Left lobe of liver (tissue), 2 donors: Measurements from ENCODE around the gene CAV1. TPM values are rescaled to one million over a fixed set of nuclear protein-coding genes. Genes with fewer than 3 reads are reported as not detected.
A peak's percentile ranks its signal among the peaks of the same experiment; 100 is the strongest.

ENCODE experiments used
- ATAC-seq: fragments of 200-7000 bp; cut with Tn5 transposase; one replicate; pipeline ENCODE4 v1.9.1; 2020; ENCODE audit warnings: mild to moderate bottlenecking, moderate library complexity
- DNase-seq: peaks from one replicate; pipeline ENCODE4 v3.0.0-alpha.2; 2020; ENCODE audit warnings: low spot score
- total RNA-seq: library from RNA; stranded (reverse); gene quantifications from one replicate; pipeline ENCODE4 v1.2.1, GENCODE V29; 2021
- donor health status: DM: no; HTN: no; CAD: no; lungs with moderate emphysema.
- donor health status: DM: no; HTN: yes; CAD: no.

CAV1 gene
- total RNA-seq, 1 donor from 2014 or later, result 9.3 TPM

DNA sequence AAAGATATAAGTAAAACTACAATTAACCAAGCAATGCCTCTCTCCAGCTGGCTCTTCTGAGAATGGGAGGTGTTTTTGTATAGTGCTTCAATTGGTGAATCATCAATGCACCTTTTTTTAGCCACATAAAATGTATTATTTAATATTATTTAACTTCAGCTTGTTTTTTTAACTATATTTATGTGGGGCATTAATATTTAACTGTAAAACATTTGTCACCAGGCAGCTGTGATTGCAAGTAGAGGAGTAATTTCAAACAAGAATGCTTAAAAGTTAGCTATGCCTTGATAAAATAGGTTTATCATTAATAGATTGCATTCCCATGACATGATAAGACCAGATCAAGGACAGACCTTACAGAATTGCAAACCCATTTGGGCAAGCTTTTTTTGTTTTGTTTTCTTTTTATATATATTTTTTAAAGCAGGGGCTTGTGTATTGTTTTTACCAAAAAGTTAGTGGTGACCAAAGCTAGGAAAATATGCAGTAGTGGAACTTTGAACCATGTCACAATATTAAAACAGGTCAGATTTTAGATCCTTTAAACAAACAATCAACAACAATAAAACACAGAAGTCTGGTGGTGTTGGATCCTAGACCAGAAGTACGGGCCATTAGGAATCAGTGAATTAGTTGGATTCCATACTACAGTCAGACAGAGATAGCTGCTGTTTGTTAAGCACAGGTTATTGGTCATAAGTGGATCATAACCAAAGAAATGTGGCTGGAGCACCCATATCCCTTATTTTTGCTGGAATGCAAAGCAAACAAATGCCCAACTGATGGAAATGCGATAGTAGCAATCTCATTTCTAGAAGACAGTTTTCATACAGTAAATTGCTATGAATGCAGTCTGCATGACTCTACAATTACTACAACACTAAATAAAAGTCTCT, 22.4 kb upstream of the CAV1 start:
- ATAC-seq (no peak), DNase-seq (no peak)

- DNase-seq, result no peak
- ATAC-seq, result no peak
These were observed 21.0 kb upstream of the CAV1 start for GRCh38 chr7:116503835-116504234.

DNA sequence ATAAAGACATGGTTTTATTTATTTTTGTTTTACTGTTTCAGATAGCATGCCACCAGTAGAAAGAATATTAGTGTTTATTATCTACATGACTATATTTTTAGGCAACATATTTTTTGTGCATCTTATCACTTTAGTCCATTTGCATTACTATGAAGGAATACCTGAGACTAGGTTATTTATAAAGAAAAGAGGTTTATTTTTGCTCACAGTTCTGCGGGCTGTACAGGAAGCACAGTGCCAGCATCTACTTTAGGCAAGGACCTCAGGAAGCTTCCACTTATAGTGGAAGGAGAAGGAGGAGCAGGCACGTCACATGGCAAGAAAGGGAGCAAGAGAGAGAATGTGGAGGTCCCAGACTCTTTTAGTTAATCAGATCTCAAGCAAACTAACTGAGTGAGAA, 19.6 kb upstream of the CAV1 start:
- ATAC-seq (no peak), DNase-seq (no peak)

GRCh38 chr7:116505823-116506222, 19.0 kb upstream of the CAV1 start:
- DNase-seq (no peak), ATAC-seq (no peak)

DNA sequence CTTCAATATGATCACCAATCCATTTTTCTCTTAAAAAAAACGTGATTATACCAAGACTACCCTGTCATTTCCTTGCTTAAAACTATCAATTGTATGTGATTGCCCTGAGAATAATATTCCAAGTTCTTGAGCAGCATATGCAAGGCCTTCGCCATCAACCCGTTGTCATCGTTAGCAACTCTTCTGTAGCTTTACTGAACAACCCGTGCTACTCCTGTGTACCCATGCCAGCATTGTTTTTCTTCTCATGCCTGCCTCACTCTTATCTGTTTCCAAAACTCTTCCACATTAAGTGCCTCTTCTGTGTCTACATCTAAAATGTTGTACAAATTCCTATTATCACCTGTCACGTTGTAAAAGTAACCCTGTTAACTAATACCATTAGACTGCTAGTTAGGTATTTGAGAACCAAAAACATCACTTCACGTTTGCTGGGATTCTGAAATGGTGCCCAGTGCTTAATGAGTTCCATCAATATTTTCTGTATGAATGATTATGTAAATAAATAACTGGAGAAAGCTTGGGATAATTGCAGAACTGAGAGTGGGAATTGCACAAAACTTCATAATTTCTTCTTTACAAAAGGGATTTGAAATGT, 14.8 kb upstream of the CAV1 start:
- no peak for DNase-seq
- ATAC-seq, result no peak

GRCh38 chr7:116510795-116511194, 14.0 kb upstream of the CAV1 start:
- DNase-seq (no peak), ATAC-seq (no peak)

GRCh38 chr7:116511552-116512519, 13.0 kb upstream of the CAV1 start:
- ATAC-seq (peak; percentile 93), DNase-seq (peak; percentile 48)

DNA sequence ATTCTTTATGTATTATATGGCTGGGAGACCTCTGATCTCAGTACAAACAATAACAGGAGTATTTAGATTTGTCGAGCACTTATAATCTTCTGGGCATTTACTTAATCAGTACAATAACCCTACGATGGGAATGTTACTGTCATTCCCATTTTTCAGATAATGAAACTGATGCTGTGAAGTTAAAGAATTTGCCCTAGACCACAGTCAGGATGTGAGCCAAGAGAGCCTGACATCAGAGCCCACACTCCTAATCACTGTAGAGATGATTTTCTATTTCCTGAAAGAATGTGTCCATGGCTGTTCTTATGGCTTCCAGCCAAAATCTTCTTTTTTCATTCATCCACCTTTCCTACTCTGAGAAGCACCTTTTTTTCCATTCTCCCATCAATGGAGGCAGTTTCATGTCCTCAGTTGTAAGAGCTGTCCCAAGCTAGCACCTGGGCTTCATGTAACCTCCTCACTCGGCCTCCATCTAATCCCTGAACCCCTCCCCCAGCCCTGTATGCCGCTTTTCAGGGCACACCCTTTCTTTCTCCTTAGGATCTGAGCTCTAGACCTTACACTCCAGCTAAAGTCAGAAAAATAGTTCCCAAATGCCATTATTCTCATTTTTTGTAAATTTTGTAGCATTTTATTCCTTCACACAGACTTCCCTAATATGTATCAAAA, 12.2 kb upstream of the CAV1 start:
- no peak for DNase-seq
- no peak for ATAC-seq

- ATAC-seq (no peak), DNase-seq (no peak)
These were observed 9.3 kb upstream of the CAV1 start for GRCh38 chr7:116515584-116515983.

DNA sequence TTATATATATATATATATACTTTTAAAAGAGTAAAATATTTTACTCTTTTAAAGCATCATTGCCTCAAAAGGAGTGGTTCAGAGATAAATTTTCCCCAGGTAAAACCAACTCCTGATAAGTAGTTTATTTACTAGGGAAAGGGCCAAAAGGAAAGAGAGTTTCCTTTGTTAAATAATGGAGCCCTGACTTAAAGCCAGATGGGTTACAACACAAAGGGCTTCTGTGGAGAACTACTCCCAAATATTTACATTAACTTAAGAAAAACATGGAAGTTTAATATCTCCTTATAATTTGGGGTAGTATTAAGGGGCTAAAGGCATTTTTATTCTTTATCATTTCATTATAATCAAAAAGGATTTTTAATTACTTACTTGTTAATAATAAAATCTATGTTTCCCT, 8.5 kb upstream of the CAV1 start:
- ATAC-seq, result no peak
- DNase-seq, result no peak

GRCh38 chr7:116517626-116518025, 7.2 kb upstream of the CAV1 start:
- DNase-seq (no peak), ATAC-seq (no peak)

DNA sequence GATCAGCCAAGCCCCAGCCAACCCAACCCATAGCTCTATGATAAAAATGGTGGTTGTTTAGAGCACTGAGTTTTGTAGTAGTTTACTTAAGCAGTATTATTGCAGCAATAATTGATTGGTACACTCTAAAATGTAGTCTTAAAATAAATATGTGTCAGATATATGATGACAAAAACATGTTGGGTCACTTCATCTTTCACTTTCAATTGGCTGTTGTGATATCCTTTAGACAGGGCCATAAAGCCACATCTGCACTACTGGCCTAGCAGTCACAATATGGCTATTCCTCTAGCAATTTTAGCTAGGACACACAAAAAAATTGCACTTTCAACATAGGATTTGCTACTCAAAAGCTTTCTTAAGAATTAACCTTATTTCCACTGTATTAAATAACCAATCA, 5.9 kb upstream of the CAV1 start:
- ATAC-seq, result no peak

DNA sequence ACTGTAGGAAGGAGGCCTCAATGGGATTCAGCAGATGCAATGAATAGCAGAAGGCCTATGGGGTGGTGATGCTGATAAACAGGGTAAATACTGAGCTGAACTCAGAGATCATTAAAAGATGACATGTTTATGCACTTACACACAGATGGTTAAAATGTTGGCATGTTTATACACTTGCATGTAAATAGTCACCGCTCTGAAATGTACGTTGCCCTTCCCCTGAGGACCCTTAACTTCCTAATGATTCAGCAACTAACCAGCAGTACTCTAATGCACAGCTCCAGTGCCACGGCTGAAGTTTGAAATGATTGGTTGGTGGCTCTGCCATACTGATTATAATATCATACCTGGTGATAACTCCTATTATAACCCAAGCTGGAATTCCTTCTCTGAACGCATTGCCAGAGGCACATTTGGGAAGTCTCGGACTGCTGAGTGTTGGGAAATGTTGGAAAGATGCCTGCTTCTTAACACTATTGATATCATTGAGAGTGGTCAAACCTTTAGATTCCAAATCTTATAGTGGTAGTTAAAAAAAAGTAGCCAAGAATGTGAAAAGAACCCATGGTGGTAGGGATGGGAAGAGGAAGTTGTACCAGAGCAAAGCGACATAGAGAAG, 3.7 kb upstream of the CAV1 start:
- ATAC-seq, result no peak
- no peak for DNase-seq

More for the DNA sequence above, 5.9 kb upstream of the CAV1 start:
- no peak for DNase-seq

DNA sequence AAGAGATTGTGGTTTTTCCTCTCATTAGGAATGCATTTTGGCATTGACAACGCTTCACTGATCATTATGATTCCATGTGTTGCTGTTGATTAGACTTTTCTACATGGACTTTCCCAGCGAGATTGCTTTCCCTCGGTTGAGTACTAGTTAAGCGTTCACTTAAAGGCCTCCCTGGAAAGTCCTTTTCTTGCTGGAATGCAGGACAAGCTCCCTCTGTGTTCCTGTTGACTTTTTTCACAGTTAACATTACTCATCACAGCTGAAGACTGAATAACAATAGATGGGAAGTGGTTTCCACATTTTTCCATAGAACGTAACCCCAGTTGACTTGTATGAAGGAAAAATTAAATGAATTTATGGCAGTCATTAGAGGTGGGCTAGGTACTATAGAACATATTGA, 2.6 kb upstream of the CAV1 start:
- DNase-seq (no peak), ATAC-seq (no peak)

GRCh38 chr7:116524221-116524608, 621 bp upstream of the CAV1 start:
- DNase-seq, result no peak
- no peak for ATAC-seq

GRCh38 chr7:116525298-116525912, 569 bp downstream of the CAV1 start:
- DNase-seq, result peak; percentile 56
- peak; percentile 71 for ATAC-seq

- peak; percentile 78 for DNase-seq
These were observed 1.4 kb downstream of the CAV1 start for GRCh38 chr7:116525913-116526861.

GRCh38 chr7:116526897-116527296, 2.1 kb downstream of the CAV1 start:
- DNase-seq (no peak), ATAC-seq (no peak)

More at GRCh38 chr7:116525913-116526861, 1.4 kb downstream of the CAV1 start:
- peak; percentile 91 for ATAC-seq

GRCh38 chr7:116527521-116527920, 2.7 kb downstream of the CAV1 start:
- DNase-seq (no peak), ATAC-seq (no peak)
